Inferior parietal cortex (tissue), 1 donor: Measurements from ENCODE around the gene TMEM86A.
"Not testable (repeated sequence)": the region's sequence is repeated elsewhere in the genome, so short reads cannot be mapped to it uniquely, and the experiment has no call there.

Source experiments
- DNase-seq: peaks from one replicate; pipeline ENCODE4 v3.0.0-alpha.2; 2016; ENCODE audit errors: extremely low spot score

TMEM86A gene

GRCh38 chr11:18698341-18699268 lies at the start of gene TMEM86A:
TSS of gene TMEM86A (plus strand) at chr11:18698779. CDS start at chr11:18698887, 108 bp downstream.
- peak; percentile 81 for DNase-seq

GRCh38 chr11:18650353-18650752 lies 48.2 kb upstream of the TMEM86A start:
- no peak for DNase-seq

GRCh38 chr11:18650859-18651557 lies 47.6 kb upstream of the TMEM86A start:
- DNase-seq, result no peak

GRCh38 chr11:18657673-18658072 lies 40.9 kb upstream of the TMEM86A start:
- DNase-seq, result no peak

GRCh38 chr11:18665353-18665872 lies 33.2 kb upstream of the TMEM86A start:
- DNase-seq, result not testable (repeated sequence)

GRCh38 chr11:18668131-18668530 lies 30.4 kb upstream of the TMEM86A start:
- DNase-seq, result no peak

- DNase-seq, result no peak
These were observed 29.4 kb upstream of the TMEM86A start for GRCh38 chr11:18669219-18669596.

GRCh38 chr11:18669711-18670110 lies 28.9 kb upstream of the TMEM86A start:
- DNase-seq, result no peak

GRCh38 chr11:18671246-18671645 lies 27.3 kb upstream of the TMEM86A start:
- DNase-seq, result no peak

- DNase-seq, result not testable (repeated sequence)
These were observed 26.4 kb upstream of the TMEM86A start for GRCh38 chr11:18672209-18672608.

GRCh38 chr11:18676803-18677202 lies 21.8 kb upstream of the TMEM86A start:
- no peak for DNase-seq

- DNase-seq, result no peak
These were observed 21.0 kb upstream of the TMEM86A start for GRCh38 chr11:18677560-18677959.

- not testable (repeated sequence) for DNase-seq
These were observed 16.6 kb upstream of the TMEM86A start for GRCh38 chr11:18681949-18682348.

- DNase-seq, result no peak
These were observed 16.1 kb upstream of the TMEM86A start for GRCh38 chr11:18682466-18682865.

GRCh38 chr11:18684267-18684666 lies 14.3 kb upstream of the TMEM86A start:
- DNase-seq, result no peak

GRCh38 chr11:18691467-18692140 lies 7.0 kb upstream of the TMEM86A start:
- DNase-seq, result not testable (repeated sequence)

GRCh38 chr11:18692941-18693760 lies 5.4 kb upstream of the TMEM86A start:
- DNase-seq, result no peak

GRCh38 chr11:18696638-18697225 lies 1.8 kb upstream of the TMEM86A start:
- DNase-seq, result no peak

GRCh38 chr11:18697576-18697975 lies 1.0 kb upstream of the TMEM86A start:
- DNase-seq, result no peak

- DNase-seq, result no peak
These were observed 654 bp downstream of the TMEM86A start for GRCh38 chr11:18699269-18699596.

GRCh38 chr11:18699848-18700261 lies 1.3 kb downstream of the TMEM86A start:
- DNase-seq, result no peak
